Measurements from ENCODE around the gene SCML1. TPM values are rescaled to one million over a fixed set of nuclear protein-coding genes. Genes with fewer than 3 reads are reported as not detected.

SCML1 gene
- total RNA-seq, 4 donors from 2014 or later: 14.9 to 18.8 (median 16.6) TPM

DNA sequence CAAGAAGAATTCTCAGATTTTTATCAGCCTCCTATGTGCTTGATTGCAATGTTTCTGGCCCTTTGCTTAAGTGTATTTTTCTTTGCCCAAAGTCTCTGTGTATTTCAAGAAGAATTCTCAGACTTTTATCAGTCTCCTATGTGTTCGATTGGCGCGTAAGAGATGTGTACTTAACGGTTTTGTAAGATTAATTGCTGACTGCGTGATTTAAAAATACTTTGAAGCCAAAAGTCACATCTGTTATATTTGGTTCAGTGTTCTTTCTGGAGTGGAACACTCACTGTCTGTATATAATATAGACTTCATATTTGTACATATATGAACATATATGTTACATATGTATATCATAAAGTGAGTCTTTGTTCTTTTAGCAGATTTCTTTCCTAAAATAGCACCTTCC lies 11.4 kb downstream of the SCML1 start:
- H3K36me3 ChIP-seq: peaks cover 0 to 25% (median 0%) of the 10 kb centered on the region in 3 donors
- H3K27me3 ChIP-seq: peaks cover 0 to 2% of the 10 kb centered on the region in 2 donors
- no peaks in the 10 kb centered on the region for H3K9me3 ChIP-seq
- no peaks in the 10 kb centered on the region for H3K4me1 ChIP-seq
- H3K4me3 ChIP-seq: no peak overlapping the region
- H3K27ac ChIP-seq: no peak overlapping the region
- DNase-seq (ENCODE audit: low spot score in 2 of 2): no peak
- 89 to 95% methylated on average over 5 of the region's 5 CpGs for WGBS, 2 donors
- TF ChIP-seq EP300 (IDR thresholded peaks at IDR 0.05) (no peak), POLR2A (IDR thresholded peaks at IDR 0.05) (no peak)
- TF ChIP-seq, protein P1, sequence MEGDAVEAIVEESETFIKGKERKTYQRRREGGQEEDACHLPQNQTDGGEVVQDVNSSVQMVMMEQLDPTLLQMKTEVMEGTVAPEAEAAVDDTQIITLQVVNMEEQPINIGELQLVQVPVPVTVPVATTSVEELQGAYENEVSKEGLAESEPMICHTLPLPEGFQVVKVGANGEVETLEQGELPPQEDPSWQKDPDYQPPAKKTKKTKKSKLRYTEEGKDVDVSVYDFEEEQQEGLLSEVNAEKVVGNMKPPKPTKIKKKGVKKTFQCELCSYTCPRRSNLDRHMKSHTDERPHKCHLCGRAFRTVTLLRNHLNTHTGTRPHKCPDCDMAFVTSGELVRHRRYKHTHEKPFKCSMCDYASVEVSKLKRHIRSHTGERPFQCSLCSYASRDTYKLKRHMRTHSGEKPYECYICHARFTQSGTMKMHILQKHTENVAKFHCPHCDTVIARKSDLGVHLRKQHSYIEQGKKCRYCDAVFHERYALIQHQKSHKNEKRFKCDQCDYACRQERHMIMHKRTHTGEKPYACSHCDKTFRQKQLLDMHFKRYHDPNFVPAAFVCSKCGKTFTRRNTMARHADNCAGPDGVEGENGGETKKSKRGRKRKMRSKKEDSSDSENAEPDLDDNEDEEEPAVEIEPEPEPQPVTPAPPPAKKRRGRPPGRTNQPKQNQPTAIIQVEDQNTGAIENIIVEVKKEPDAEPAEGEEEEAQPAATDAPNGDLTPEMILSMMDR (IDR thresholded peaks at IDR 0.05): no peak

DNA sequence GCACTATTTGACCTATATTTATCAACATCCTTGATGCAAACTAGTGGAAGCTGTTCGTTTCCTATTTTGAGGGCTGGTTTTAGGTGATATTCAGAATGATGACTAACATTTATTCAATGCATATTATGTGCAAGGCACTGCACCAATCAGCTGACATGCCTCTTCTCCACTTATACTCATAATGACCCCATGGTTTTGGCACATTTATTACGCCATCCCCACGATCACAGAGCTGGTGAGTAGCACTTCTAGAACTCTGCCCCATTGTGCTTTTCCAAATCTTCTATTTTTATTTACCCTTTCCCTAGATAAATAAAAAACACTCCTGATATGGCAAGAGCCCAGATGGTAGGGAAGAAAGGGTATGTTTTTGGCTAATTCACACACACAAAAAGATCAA lies 13.1 kb downstream of the SCML1 start:
- 75 to 89% methylated on average over 2 to 3 of the region's 3 CpGs for WGBS, 2 donors

DNA sequence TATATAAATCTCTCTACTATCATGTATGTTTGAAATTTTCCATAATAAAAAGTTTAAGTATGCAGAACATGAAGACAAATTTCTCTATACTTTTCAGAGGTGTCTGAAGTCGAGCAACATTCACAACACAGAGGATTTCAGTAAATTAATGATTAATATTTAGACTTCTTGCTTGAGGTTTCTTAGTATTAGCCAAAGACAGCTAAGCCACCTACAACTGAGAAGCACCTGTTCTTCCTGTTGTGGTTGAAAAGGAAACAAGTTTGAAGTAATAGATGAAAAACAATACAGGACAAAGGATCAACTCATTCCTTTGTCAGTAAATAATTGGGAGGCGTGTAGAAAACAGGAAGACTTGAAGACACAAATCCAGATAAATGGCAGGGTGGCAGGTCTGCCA lies 21.1 kb downstream of the SCML1 start:
- TF ChIP-seq EP300 (IDR thresholded peaks at IDR 0.05): no peak
- TF ChIP-seq, protein P1 (IDR thresholded peaks at IDR 0.05): no peak
- Histone ChIP-seq H3K27ac (no peak overlapping the region), H3K4me1 (no peaks in the 10 kb centered on the region), H3K9me3 (no peaks in the 10 kb centered on the region), H3K36me3 (no peaks in the 10 kb centered on the region), H3K27me3 (no peaks in the 10 kb centered on the region), H3K4me3 (no peak overlapping the region)
- 67 to 94% methylated on average over 2 of the region's 2 CpGs for WGBS, 2 donors
- DNase-seq (ENCODE audit: low spot score in 2 of 2): no peak

More for the DNA sequence above, 13.1 kb downstream of the SCML1 start:
- no peak for DNase-seq (ENCODE audit: low spot score in 2 of 2)
- Histone ChIP-seq H3K27me3 (peaks cover 0 to 2% of the 10 kb centered on the region in 2 donors), H3K27ac (no peak overlapping the region), H3K9me3 (no peaks in the 10 kb centered on the region), H3K36me3 (peaks cover 0 to 25% (median 0%) of the 10 kb centered on the region in 3 donors), H3K4me1 (no peaks in the 10 kb centered on the region), H3K4me3 (no peak overlapping the region)
- TF ChIP-seq POLR2A (IDR thresholded peaks at IDR 0.05) (no peak), EP300 (IDR thresholded peaks at IDR 0.05) (no peak)

DNA sequence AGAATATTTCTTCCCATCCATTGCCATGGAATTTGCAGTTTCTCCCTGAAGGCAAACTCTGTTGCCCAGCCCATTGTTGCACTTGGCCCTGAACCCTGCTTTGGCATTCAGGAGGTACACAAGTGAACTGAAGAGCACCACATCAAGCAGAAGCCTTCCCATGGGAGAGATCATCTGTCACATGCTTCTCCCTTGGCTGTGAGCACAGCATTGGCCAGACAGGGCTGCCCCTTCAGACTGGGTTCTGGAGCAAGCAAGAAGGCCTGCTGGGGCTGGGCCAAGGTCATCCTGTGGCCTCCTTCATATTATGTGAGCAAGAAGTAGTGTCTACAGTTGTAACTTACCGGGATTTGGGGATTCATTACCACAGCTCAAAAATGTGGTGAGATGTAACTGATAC lies 22.7 kb downstream of the SCML1 start:
- 40 to 80% methylated on average over 1 of the region's 1 CpG for WGBS, 2 donors
- DNase-seq (ENCODE audit: low spot score in 2 of 2): no peak
- Histone ChIP-seq H3K4me1 (no peaks in the 10 kb centered on the region), H3K36me3 (no peaks in the 10 kb centered on the region), H3K27ac (no peak overlapping the region), H3K9me3 (no peaks in the 10 kb centered on the region), H3K27me3 (no peaks in the 10 kb centered on the region), H3K4me3 (no peak overlapping the region)
- no peak for TF ChIP-seq EP300 (IDR thresholded peaks at IDR 0.05)
- no peak for TF ChIP-seq POLR2A (IDR thresholded peaks at IDR 0.05)
- TF ChIP-seq, protein P1 (IDR thresholded peaks at IDR 0.05): no peak

DNA sequence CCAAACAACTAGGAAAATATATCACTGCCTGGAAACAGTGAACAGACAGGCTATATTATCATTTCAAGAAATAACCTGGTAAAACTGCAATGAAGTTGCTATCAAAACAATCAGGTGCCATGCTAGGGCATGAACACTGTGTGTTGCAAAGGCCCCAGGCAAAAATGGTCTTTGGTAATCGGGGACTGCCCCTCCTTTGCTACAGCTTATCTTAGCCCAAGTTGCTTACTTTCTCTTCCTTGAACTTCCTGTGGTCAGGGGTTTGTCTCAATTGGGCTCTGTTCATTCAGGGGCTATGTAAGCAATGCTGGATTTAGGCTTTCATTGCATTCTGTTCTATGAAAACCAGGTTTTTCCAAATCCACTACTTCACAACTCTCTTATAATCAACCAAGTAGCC lies 30.4 kb downstream of the SCML1 start:
- WGBS, 2 donors: 13 to 38% methylated on average over 1 of the region's 1 CpG
- H3K4me1 ChIP-seq: no peaks in the 10 kb centered on the region
- no peak overlapping the region for H3K27ac ChIP-seq
- no peak overlapping the region for H3K4me3 ChIP-seq
- TF ChIP-seq EP300 (IDR thresholded peaks at IDR 0.05) (no peak), POLR2A (IDR thresholded peaks at IDR 0.05) (no peak)
- TF ChIP-seq, protein P1 (IDR thresholded peaks at IDR 0.05): no peak
- no peaks in the 10 kb centered on the region for H3K9me3 ChIP-seq
- no peaks in the 10 kb centered on the region for H3K27me3 ChIP-seq
- H3K36me3 ChIP-seq: no peaks in the 10 kb centered on the region
- DNase-seq (ENCODE audit: low spot score in 2 of 2): no peak

DNA sequence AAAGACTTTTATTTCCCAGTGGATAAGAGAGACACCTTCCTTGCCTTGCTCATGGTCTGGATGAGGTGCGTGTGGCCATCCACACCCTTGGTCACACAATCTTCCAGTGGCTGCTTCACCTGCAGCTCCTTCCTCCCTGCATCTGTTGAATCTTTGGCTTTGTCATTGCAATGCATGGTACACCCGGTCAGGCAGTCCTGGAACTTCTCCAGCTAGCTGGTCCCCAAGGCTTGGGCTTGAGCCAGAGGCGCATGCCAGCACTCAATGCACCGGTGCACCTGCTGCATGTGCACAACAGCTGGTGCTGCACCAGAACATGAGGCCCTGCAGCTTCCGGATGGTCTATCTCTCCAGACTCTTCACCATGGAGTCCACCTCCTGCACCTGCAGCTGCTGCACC lies 31.7 kb downstream of the SCML1 start:
- Histone ChIP-seq H3K27me3 (no peaks in the 10 kb centered on the region), H3K4me1 (no peaks in the 10 kb centered on the region)
- 75 to 100% methylated on average over 1 to 5 of the region's 5 CpGs for WGBS, 2 donors

More for the DNA sequence above, 31.7 kb downstream of the SCML1 start:
- Histone ChIP-seq H3K36me3 (no peaks in the 10 kb centered on the region), H3K9me3 (no peaks in the 10 kb centered on the region), H3K4me3 (no peak overlapping the region), H3K27ac (no peak overlapping the region)
- DNase-seq (ENCODE audit: low spot score in 2 of 2): no peak
- TF ChIP-seq EP300 (IDR thresholded peaks at IDR 0.05): no peak
- no peak for TF ChIP-seq POLR2A (IDR thresholded peaks at IDR 0.05)
- TF ChIP-seq, protein P1 (IDR thresholded peaks at IDR 0.05): no peak

Measured in tibial nerve (tissue), 4 donors.